Ascending aorta (tissue), 2 donors: Measurements from ENCODE around the gene STAT4. TPM values are rescaled to one million over a fixed set of nuclear protein-coding genes. Genes with fewer than 3 reads are reported as not detected.

Experiments
- DNase-seq, 2 donors: peaks; one replicate each; pipeline ENCODE4 v3.0.0-alpha.2; 2019; ENCODE audit warnings: low spot score in 2 of 2
- H3K27ac ChIP-seq, 2 donors: fragments of 200-600 bp; sonication (generic); one replicate each; pipeline ENCODE4 v1.5.1; 2016 to 2017; ENCODE audit warnings: mild to moderate bottlenecking in 1 of 2
- H3K27me3 ChIP-seq: fragments of 200-600 bp; sonication (generic); one replicate; pipeline ENCODE4 v1.5.1; 2017
- H3K36me3 ChIP-seq, 2 donors: fragments of 200-600 bp; sonication (generic); one replicate each; pipeline ENCODE4 v1.5.1; 2016
- H3K4me1 ChIP-seq, 2 donors: fragments of 200-600 bp; sonication (generic); one replicate each; pipeline ENCODE4 v1.5.1; 2016 to 2017; ENCODE audit warnings: mild to moderate bottlenecking in 1 of 2
- H3K4me3 ChIP-seq, 2 donors: fragments of 200-600 bp; sonication (generic); one replicate each; pipeline ENCODE4 v1.5.1; 2016 to 2017; ENCODE audit warnings: mild to moderate bottlenecking in 1 of 2
- H3K9me3 ChIP-seq, 2 donors: fragments of 200-600 bp; sonication (generic); one replicate each; pipeline ENCODE4 v1.5.1; 2016
- CTCF ChIP-seq, 3 experiments: fragments of 200-600 bp in 2 of 3; fragments of 450-650 bp in 1 of 3; sonication (generic) in 2 of 3; IDR thresholded peaks; one replicate each; pipeline ENCODE4 v1.5.1; 2016 to 2019; ENCODE audit warnings: antibody characterized with exemption in 3 of 3, mild to moderate bottlenecking in 1 of 3, moderate library complexity in 1 of 3
- intact Hi-C: fragments of 100-400 bp; cut with DNase I; formaldehyde crosslinking; loops from one replicate; pipeline ENCODE4 v1.15.1; 2023
- total RNA-seq: library from RNA; depleted of rRNA; stranded (reverse); fragments of >200 nt; gene quantifications from one replicate; pipeline ENCODE4 v1.1.0, GENCODE V29; 2016

The STAT4 gene
- total RNA-seq, 1 donor from 2014 or later: 0.85 TPM

- no peak for DNase-seq
- Histone ChIP-seq H3K36me3 (no peaks in the 10 kb centered on the region), H3K4me3 (no peak overlapping the region), H3K9me3 (no peaks in the 10 kb centered on the region), H3K27ac (no peak overlapping the region), H3K4me1 (peaks cover 3 to 14% of the 10 kb centered on the region in 2 donors), H3K27me3 (no peaks in the 10 kb centered on the region)
- intact Hi-C loops: loop anchor here (10.0 kb wide), 2 partner anchors 480 to 700 kb away; partner anchors contain the start of genes HIBCH and NEMP2
- no peak for TF ChIP-seq CTCF (IDR thresholded peaks at IDR 0.05)
Measured at GRCh38 chr2:191015239-191015638, 135.6 kb downstream of the STAT4 start.

GRCh38 chr2:191014653-191015020, 136.2 kb downstream of the STAT4 start:
- H3K9me3 ChIP-seq: no peaks in the 10 kb centered on the region
- H3K4me3 ChIP-seq: peak overlapping the region; percentile 84 to 93
- no peaks in the 10 kb centered on the region for H3K27me3 ChIP-seq
- intact Hi-C loops: loop anchor here (10.0 kb wide), 2 partner anchors 480 to 700 kb away; partner anchors contain the start of genes HIBCH and NEMP2
- H3K27ac ChIP-seq: peak overlapping the region; percentile 91 to 93
- TF ChIP-seq CTCF (IDR thresholded peaks at IDR 0.05): no peak
- peaks cover 0 to 2% of the 10 kb centered on the region in 2 donors for H3K36me3 ChIP-seq
- no peak for DNase-seq
- H3K4me1 ChIP-seq: peaks cover 3 to 14% of the 10 kb centered on the region in 2 donors

GRCh38 chr2:191013932-191014652, 136.7 kb downstream of the STAT4 start, which contains the start of gene STAT1:
TSS of gene STAT1 (minus strand) at chr2:191014171. CDS start at chr2:191010003, 4,168 bp downstream.
- H3K27ac ChIP-seq: peak within 1 kb of the TSS; percentile 91 to 93
- peaks cover 3 to 14% of the 10 kb centered on the region in 2 donors for H3K4me1 ChIP-seq
- TF ChIP-seq CTCF (IDR thresholded peaks at IDR 0.05): peak in 2 of 3 experiments; percentile 31 to 32
- H3K4me3 ChIP-seq: peak within 1 kb of the TSS; percentile 84 to 93
- peak; percentile 74 to 96 for DNase-seq
- peaks cover 0 to 4% of the 10 kb centered on the region in 2 donors for H3K36me3 ChIP-seq
- intact Hi-C loops: loop anchor here (10.0 kb wide), 2 partner anchors 479 to 699 kb away; partner anchors contain the start of genes HIBCH and NEMP2
- H3K27me3 ChIP-seq: no peaks in the 10 kb centered on the region
- no peaks in the 10 kb centered on the region for H3K9me3 ChIP-seq

GRCh38 chr2:191013682-191013931, 137.2 kb downstream of the STAT4 start:
- Histone ChIP-seq H3K27me3 (no peaks in the 10 kb centered on the region), H3K9me3 (no peaks in the 10 kb centered on the region), H3K4me1 (peaks cover 3 to 14% of the 10 kb centered on the region in 2 donors), H3K27ac (peak overlapping the region; percentile 91 to 93), H3K36me3 (peaks cover 0 to 5% of the 10 kb centered on the region in 2 donors), H3K4me3 (peak overlapping the region; percentile 84 to 93)
- intact Hi-C loops: loop anchor here (10.0 kb wide), 2 partner anchors 479 to 699 kb away; partner anchors contain the start of genes HIBCH and NEMP2
- no peak for DNase-seq
- TF ChIP-seq CTCF (IDR thresholded peaks at IDR 0.05): peak in 1 of 3 experiments; percentile 19

- H3K4me1 ChIP-seq: peaks cover 3 to 14% of the 10 kb centered on the region in 2 donors
- no peaks in the 10 kb centered on the region for H3K9me3 ChIP-seq
Measured at GRCh38 chr2:191012845-191013681, 137.7 kb downstream of the STAT4 start.

More at GRCh38 chr2:191012845-191013681, 137.7 kb downstream of the STAT4 start:
- Histone ChIP-seq H3K4me3 (peak overlapping the region; percentile 84 to 93), H3K36me3 (peaks cover 0 to 10% of the 10 kb centered on the region in 2 donors), H3K27ac (peak overlapping the region; percentile 91 to 93), H3K27me3 (no peaks in the 10 kb centered on the region)
- TF ChIP-seq CTCF (IDR thresholded peaks at IDR 0.05): no peak
- intact Hi-C loops: loop anchor here (10.0 kb wide), 2 partner anchors 478 to 698 kb away; partner anchors contain the start of genes HIBCH and NEMP2
- no peak for DNase-seq
